GM12874 (cell line): ENCODE measurements around the gene PPM1A.

Source experiments
- CTCF ChIP-seq: IDR thresholded peaks from 2 replicates; pipeline ENCODE4 v1.5.1; 2011; ENCODE audit warnings: low read depth, mild to moderate bottlenecking, control low read depth, low read length, moderate library complexity; ENCODE audit not compliant: insufficient read depth

Gene PPM1A

GRCh38 chr14:60274448-60274847 lies 25.4 kb downstream of the PPM1A start:
- no peak for TF ChIP-seq CTCF

- no peak for TF ChIP-seq CTCF
Measured at GRCh38 chr14:60275932-60276331, 26.9 kb downstream of the PPM1A start.

- TF ChIP-seq CTCF = no peak
Measured at GRCh38 chr14:60276347-60276746, 27.3 kb downstream of the PPM1A start.

- no peak for TF ChIP-seq CTCF
Measured at GRCh38 chr14:60277605-60278190, 28.7 kb downstream of the PPM1A start.

GRCh38 chr14:60278350-60278749 lies 29.3 kb downstream of the PPM1A start:
- no peak for TF ChIP-seq CTCF

- TF ChIP-seq CTCF = no peak
Measured at GRCh38 chr14:60287452-60287851, 38.4 kb downstream of the PPM1A start.

GRCh38 chr14:60288279-60288678 lies 39.3 kb downstream of the PPM1A start:
- TF ChIP-seq CTCF = no peak

GRCh38 chr14:60294411-60295069 lies 45.5 kb downstream of the PPM1A start:
- TF ChIP-seq CTCF = no peak
